KMS-11 (cell line): ENCODE data around the gene NFIL3.

ENCODE experiments used
- H2AFZ ChIP-seq: fragments of 200-600 bp; sonication (generic); 2 replicates; pipeline ENCODE4 v1.6.1; 2016; ENCODE audit warnings: antibody characterized with exemption, mixed run types, low read depth
- H3K27ac ChIP-seq: fragments of 200-600 bp; sonication (generic); 2 replicates; pipeline ENCODE4 v1.6.1; 2016; ENCODE audit warnings: mild to moderate bottlenecking, mixed run types
- H3K27me3 ChIP-seq: fragments of 200-600 bp; sonication (generic); 2 replicates; pipeline ENCODE4 v1.6.1; 2017; ENCODE audit warnings: mild to moderate bottlenecking, low read depth, mixed run types, moderate library complexity; ENCODE audit not compliant: insufficient read depth
- H3K36me3 ChIP-seq: fragments of 200-600 bp; sonication (generic); 2 replicates; pipeline ENCODE4 v1.6.1; 2017; ENCODE audit warnings: mild to moderate bottlenecking, mixed run types; ENCODE audit not compliant: insufficient read depth
- H3K4me1 ChIP-seq: fragments of 200-600 bp; sonication (generic); 2 replicates; pipeline ENCODE4 v1.6.1; 2016; ENCODE audit warnings: mild to moderate bottlenecking, low read depth, mixed run types; ENCODE audit not compliant: poor library complexity, severe bottlenecking
- H3K4me2 ChIP-seq: fragments of 200-600 bp; sonication (generic); 2 replicates; pipeline ENCODE4 v1.7.0; 2016; ENCODE audit warnings: mild to moderate bottlenecking, mixed run types
- H3K4me3 ChIP-seq: fragments of 200-600 bp; sonication (generic); IDR thresholded peaks from 2 replicates; pipeline ENCODE4 v1.6.1; 2017; ENCODE audit warnings: low read depth, low read length, mixed read lengths; ENCODE audit not compliant: insufficient read depth
- H3K79me2 ChIP-seq: fragments of 200-600 bp; sonication (generic); 2 replicates; pipeline ENCODE4 v1.6.1; 2016; ENCODE audit warnings: low read depth, mixed run types; ENCODE audit not compliant: insufficient read depth
- H3K9ac ChIP-seq: fragments of 200-600 bp; sonication (generic); 2 replicates; pipeline ENCODE4 v1.6.1; 2016; ENCODE audit warnings: mild to moderate bottlenecking, mixed run types
- H4K20me1 ChIP-seq: fragments of 200-600 bp; sonication (generic); 2 replicates; pipeline ENCODE4 v1.6.1; 2016; ENCODE audit warnings: mild to moderate bottlenecking, mixed run types; ENCODE audit not compliant: insufficient read depth
- TF ChIP-seq, protein P1 (sequence below): fragments of 200-600 bp; sonication (generic); conservative IDR thresholded peaks from 2 replicates; pipeline ENCODE4 v1.6.1; 2017; ENCODE audit warnings: low read depth, mild to moderate bottlenecking, antibody characterized with exemption, low read length, moderate library complexity, mixed read lengths

Gene NFIL3

GRCh38 chr9:91362051-91362611 is 61.5 kb downstream of the NFIL3 start:
- Histone ChIP-seq H3K4me2 (peak overlapping the region; percentile 63), H3K9ac (peak overlapping the region; percentile 82; the same call in 1 of the 2 replicates), H4K20me1 (no peaks in the 10 kb centered on the region), H3K27ac (no peak overlapping the region), H2AFZ (peak overlapping the region; percentile 80), H3K79me2 (peaks cover 41% of the 10 kb centered on the region), H3K27me3 (no peaks in the 10 kb centered on the region), H3K36me3 (no peaks in the 10 kb centered on the region), H3K4me1 (peaks cover 37% of the 10 kb centered on the region), H3K4me3 (no peak overlapping the region)
- TF ChIP-seq, protein P1, sequence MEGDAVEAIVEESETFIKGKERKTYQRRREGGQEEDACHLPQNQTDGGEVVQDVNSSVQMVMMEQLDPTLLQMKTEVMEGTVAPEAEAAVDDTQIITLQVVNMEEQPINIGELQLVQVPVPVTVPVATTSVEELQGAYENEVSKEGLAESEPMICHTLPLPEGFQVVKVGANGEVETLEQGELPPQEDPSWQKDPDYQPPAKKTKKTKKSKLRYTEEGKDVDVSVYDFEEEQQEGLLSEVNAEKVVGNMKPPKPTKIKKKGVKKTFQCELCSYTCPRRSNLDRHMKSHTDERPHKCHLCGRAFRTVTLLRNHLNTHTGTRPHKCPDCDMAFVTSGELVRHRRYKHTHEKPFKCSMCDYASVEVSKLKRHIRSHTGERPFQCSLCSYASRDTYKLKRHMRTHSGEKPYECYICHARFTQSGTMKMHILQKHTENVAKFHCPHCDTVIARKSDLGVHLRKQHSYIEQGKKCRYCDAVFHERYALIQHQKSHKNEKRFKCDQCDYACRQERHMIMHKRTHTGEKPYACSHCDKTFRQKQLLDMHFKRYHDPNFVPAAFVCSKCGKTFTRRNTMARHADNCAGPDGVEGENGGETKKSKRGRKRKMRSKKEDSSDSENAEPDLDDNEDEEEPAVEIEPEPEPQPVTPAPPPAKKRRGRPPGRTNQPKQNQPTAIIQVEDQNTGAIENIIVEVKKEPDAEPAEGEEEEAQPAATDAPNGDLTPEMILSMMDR: no peak

DNA sequence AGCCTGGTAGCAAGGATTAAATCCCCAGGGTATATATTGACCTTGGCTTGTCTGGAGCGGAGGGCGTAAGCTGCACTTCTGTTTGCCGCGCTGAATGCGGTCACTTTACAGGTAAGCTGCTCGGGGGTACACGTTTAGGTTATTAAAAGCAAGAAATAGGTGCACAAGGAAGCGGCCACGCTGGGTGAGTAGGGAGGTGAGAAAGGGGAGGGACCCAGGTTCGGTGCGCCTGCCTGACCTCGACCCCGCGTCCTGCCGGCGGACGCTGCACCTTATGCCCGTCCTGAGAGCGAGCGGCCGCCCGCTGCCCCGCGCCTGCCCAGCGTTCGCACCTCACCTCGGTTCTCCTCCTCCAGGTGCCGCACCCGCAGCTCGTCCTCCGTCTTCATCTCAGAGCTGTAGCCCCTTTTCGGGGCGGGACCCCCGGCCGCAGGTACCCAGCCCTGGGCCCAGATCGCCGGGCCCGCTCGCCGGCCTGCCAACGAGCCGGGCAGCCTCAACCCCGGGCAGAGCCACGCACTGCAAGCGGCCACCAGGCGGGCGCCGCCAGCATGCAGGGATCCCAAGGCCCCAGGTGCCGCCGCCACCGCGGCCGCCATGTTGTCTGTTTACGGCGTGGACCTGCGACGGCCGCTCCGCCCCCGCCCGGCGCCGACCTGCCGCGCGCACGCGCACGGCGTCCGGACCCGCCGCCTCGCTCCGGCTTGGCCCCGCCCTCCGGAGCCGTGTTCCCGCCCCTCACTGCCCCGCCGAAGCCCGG is 62.2 kb downstream of the NFIL3 start, which contains the start of gene AUH:
AUH (minus strand) TSS at position 628 of the 760 bp plus-strand sequence; CDS start at position 599, 29 bp downstream.
- H3K4me3 ChIP-seq: no peak within 1 kb of the TSS
- no peaks in the 10 kb centered on the region for H4K20me1 ChIP-seq
- H3K36me3 ChIP-seq: no peaks in the 10 kb centered on the region
- peak within 1 kb of the TSS; percentile 56 for H3K27ac ChIP-seq
- peak within 1 kb of the TSS; percentile 80 for H2AFZ ChIP-seq
- H3K27me3 ChIP-seq: no peaks in the 10 kb centered on the region
- peak within 1 kb of the TSS; percentile 82 for H3K9ac ChIP-seq
- H3K79me2 ChIP-seq: peaks cover 46% of the 10 kb centered on the region
- H3K4me1 ChIP-seq: peaks cover 37% of the 10 kb centered on the region
- TF ChIP-seq, protein P1: no peak
- peak within 1 kb of the TSS; percentile 63 for H3K4me2 ChIP-seq

DNA sequence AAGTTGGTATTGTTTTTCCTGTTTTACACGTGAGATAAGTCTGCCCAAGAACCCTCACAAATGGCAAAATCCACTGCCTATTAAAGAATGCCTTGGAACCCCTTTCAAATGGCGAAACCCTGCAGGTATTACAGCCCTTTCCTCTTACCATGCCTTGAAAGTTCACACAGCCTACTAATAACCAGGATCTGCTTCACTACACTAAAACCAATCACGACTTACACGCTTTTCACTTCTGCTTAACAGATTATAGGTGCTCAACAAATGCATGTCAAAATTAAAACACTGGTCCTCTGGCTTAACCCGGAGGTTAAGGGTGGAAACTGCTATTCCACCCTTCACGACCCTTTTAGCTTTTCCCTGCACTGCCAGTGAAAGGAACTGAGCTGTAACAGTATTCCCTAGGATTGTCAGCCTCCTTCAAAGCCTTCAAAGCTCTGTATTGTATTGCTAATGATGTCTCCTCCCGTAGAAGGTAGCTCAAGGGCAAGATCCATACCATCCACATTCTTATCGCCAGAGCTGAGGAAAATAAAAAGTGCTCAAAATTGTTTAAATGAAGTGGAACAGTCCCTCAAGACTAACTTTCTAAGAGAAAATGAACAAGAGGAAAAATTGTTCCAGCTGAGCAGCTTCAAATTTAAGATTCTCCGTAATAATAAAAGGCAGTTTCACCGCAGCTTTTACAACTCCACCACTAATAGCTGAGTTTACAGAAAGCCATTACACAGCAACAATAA is 62.9 kb downstream of the NFIL3 start:
- Histone ChIP-seq H2AFZ (peak overlapping the region; percentile 80; the same call in 1 of the 2 replicates), H4K20me1 (no peaks in the 10 kb centered on the region), H3K79me2 (peaks cover 46% of the 10 kb centered on the region), H3K4me1 (peaks cover 37% of the 10 kb centered on the region), H3K9ac (peak overlapping the region; percentile 82), H3K4me2 (peak overlapping the region; percentile 47), H3K27ac (peak overlapping the region; percentile 56), H3K27me3 (no peaks in the 10 kb centered on the region), H3K36me3 (no peaks in the 10 kb centered on the region), H3K4me3 (no peak overlapping the region)
- TF ChIP-seq, protein P1: no peak

DNA sequence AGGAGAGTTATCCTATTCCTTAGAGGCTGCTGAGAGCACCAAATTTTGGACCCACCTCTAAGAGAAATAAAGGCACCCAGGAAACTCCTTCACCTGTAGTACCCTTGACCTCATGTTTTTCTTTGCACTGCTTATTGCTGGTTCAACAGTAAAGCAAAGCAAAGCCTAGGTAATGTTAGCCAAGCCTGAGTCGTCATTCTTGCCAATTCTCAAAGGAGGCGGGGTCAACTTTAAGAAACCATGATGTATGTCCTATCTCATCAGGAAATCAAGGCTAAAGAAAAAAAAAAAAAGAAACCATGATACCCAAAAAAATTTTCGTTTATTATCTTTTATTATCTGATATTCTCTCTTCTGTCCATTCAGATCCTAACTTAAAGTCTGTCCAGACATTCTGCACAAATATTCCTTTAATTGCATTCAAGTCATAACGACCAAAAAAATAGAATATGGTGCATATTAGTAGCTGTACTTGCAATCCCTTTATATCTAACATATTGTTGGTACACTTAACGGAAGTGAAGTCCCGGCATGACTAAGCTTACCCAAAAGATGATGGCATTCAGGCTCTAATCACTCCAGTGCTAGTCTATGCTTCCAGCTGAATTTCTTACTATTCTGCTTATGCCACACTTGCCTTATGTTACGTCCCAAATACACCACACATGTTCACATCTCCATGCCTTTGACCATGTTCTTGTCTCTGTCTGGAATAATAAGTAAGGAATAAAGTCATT is 63.7 kb downstream of the NFIL3 start:
- Histone ChIP-seq H3K4me2 (peak overlapping the region; percentile 47; the same call in 1 of the 2 replicates), H3K36me3 (no peaks in the 10 kb centered on the region), H3K27ac (no peak overlapping the region), H3K79me2 (peaks cover 46% of the 10 kb centered on the region), H3K4me1 (peaks cover 37% of the 10 kb centered on the region), H3K27me3 (no peaks in the 10 kb centered on the region), H3K9ac (no peak overlapping the region), H2AFZ (no peak overlapping the region), H3K4me3 (no peak overlapping the region), H4K20me1 (no peaks in the 10 kb centered on the region)
- TF ChIP-seq, protein P1: no peak
